Measurements from ENCODE around the gene TMEM30A. TPM values are rescaled to one million over a fixed set of nuclear protein-coding genes. Genes with fewer than 3 reads are reported as not detected.

TMEM30A gene
- total and polyA plus RNA-seq, 2 of the 13 experiments (the other 11 are each of a cell fraction or from before 2014, with no cell fraction given), result 17.6 to 54.4 TPM

- ChIA-PET CTCF (ENCODE audit: low intra/inter-chr PET ratio, low total read pairs) (no interaction called here), POLR2A (no interaction called here)
- in situ Hi-C loops (cut with HindIII; ENCODE audit: extremely low pct_ligation_motif_present, low pct_unique_long_range_greater_than_20kb), result loop anchor here (10.0 kb wide), 1 partner anchor 237 kb away; no protein-coding TSS in a partner anchor
- Histone ChIP-seq H3K79me2 (ENCODE audit: insufficient read depth, low read length) (peaks cover 19% of the 10 kb centered on the region), H2AFZ (ENCODE audit: low read length) (no peak overlapping the region), H3K9me3 (ENCODE audit: low read length) (no peaks in the 10 kb centered on the region), H3K4me2 (ENCODE audit: low read depth, low read length) (no peak overlapping the region), H3K27me3 (ENCODE audit: control insufficient read depth in 1 of 2, insufficient read depth in 2 of 2, low read length in 2 of 2) (no peaks in the 10 kb centered on the region; a peak in 1 of 5 replicates), H3K4me1 (ENCODE audit: insufficient read depth, low read length) (peaks cover 23% of the 10 kb centered on the region), H3K4me3 (replicated peaks in 1 of 3; ENCODE audit: insufficient read depth in 1 of 3, low read depth in 2 of 3, low read length in 3 of 3) (no peak overlapping the region), H3K9ac (ENCODE audit: insufficient read depth, low read depth, low read length) (no peak overlapping the region), H3K36me3 (replicated peaks in 1 of 2; ENCODE audit: control insufficient read depth in 1 of 2, insufficient read depth in 2 of 2, low read length in 2 of 2) (no peaks in the 10 kb centered on the region), H3K27ac (ENCODE audit: extremely low read length, insufficient read depth, low read length) (no peak overlapping the region), H4K20me1 (ENCODE audit: insufficient read depth, low read length) (peaks cover 7% of the 10 kb centered on the region; the same call in 1 of the 2 replicates)
- DNase-seq (ENCODE audit: low spot score) (no peak), FAIRE-seq (no peak), ATAC-seq (no peak)
- 93% methylated on average over 1 of the region's 1 CpG for WGBS (ENCODE audit: low lambda C conversion rate)
- intact Hi-C loops (cut with micrococcal nuclease; ENCODE audit: unreplicated experiment), result loop anchor here (5.0 kb wide), 1 partner anchor 314 kb away; the partner anchor contains the start of gene SENP6
- BruUV-seq (replicated peaks), result no TSS peak
- TF ChIP-seq ZNF850 (CRISPR knock-in tag; conservative IDR thresholded peaks at IDR 0.05), result no peak
- no peak for TF ChIP-seq DRAP1 (CRISPR knock-in tag; IDR thresholded peaks at IDR 0.05)
- no peak for TF ChIP-seq PTBP1 (IDR thresholded peaks at IDR 0.05; ENCODE audit: low read depth, low read length, poor library complexity, severe bottlenecking)
- TF ChIP-seq SMAD9 (CRISPR knock-in tag; IDR thresholded peaks at IDR 0.05), result no peak
- TF ChIP-seq MAX (IDR thresholded peaks at IDR 0.05), result no peak
- no peak for TF ChIP-seq ZKSCAN8 (CRISPR knock-in tag; IDR thresholded peaks at IDR 0.05; ENCODE audit: borderline replicate concordance)
- no peak for TF ChIP-seq TBL1XR1 (IDR thresholded peaks at IDR 0.05; ENCODE audit: borderline replicate concordance, low read length, partially characterized antibody)
- no peak for TF ChIP-seq ZFY (CRISPR knock-in tag; IDR thresholded peaks at IDR 0.05)
- no peak for TF ChIP-seq MLX (CRISPR knock-in tag; IDR thresholded peaks at IDR 0.05)
- no peak for TF ChIP-seq SP1 (IDR thresholded peaks at IDR 0.05)
- no peak for TF ChIP-seq SP1 (CRISPR knock-in tag; IDR thresholded peaks at IDR 0.05)
- no peak for TF ChIP-seq ZNF543 (CRISPR knock-in tag; IDR thresholded peaks at IDR 0.05)
These were observed 3.4 kb upstream of the TMEM30A start for GRCh38 chr6:75288023-75288422.

Data from HepG2 (cell line).